HEK293 (cell line): Measurements from ENCODE around the gene MARK3.

Experiments
- CTCF ChIA-PET: fragments of 350-600 bp; formaldehyde crosslinking; extraction: SDS; loops from one replicate; lab custom pipeline; 2021; ENCODE audit warnings: antibody characterized with exemption; lab: Yijun Ruan, JAX
- POLR2A ChIA-PET: fragments of 300-600 bp; formaldehyde crosslinking; extraction: SDS; loops from one replicate; lab custom pipeline; 2020; ENCODE audit warnings: antibody characterized with exemption, inconsistent platforms; lab: Yijun Ruan, JAX
- H3K27ac ChIP-seq: fragments of 200-500 bp; sonication (Bioruptor generic); 2 replicates; pipeline ENCODE4 v1.5.1; 2014; ENCODE audit warnings: low read depth, low read length, control low read depth, inconsistent platforms; ENCODE audit errors: extremely low read depth
- H3K36me3 ChIP-seq, 2 experiments: fragments of 200-500 bp in 1 of 2; sonication (Bioruptor generic) in 1 of 2; 1 replicate in 1 of 2; 2 replicates in 1 of 2; pipeline ENCODE4 v1.5.1; 2014 to 2017; ENCODE audit warnings: inconsistent platforms in 2 of 2, low read length in 2 of 2; ENCODE audit not compliant: control insufficient read depth in 2 of 2, insufficient read depth in 1 of 2
- H3K4me1 ChIP-seq: fragments of 200-500 bp; sonication (Bioruptor generic); 2 replicates; pipeline ENCODE4 v1.5.1; 2014; ENCODE audit warnings: mild to moderate bottlenecking, low read length, inconsistent platforms; ENCODE audit not compliant: control insufficient read depth, insufficient read depth
- H3K4me3 ChIP-seq: 2 replicates; pipeline ENCODE4 v1.5.1; 2011; ENCODE audit warnings: low read depth, mild to moderate bottlenecking, control low read depth, low read length, moderate library complexity
- H3K9me3 ChIP-seq: fragments of 200-500 bp; sonication (Bioruptor generic); 2 replicates; pipeline ENCODE4 v1.5.1; 2014; ENCODE audit warnings: low read depth, low read length, inconsistent platforms; ENCODE audit not compliant: control insufficient read depth, insufficient read depth
- BCL11B ChIP-seq: fragments of 450-650 bp; formaldehyde crosslinking; IDR thresholded peaks from 2 replicates; pipeline ENCODE4 v1.5.1; 2016; ENCODE audit warnings: low read depth, missing biosample characterization, missing genetic modification characterization
- INSM2 ChIP-seq: fragments of 450-650 bp; formaldehyde crosslinking; IDR thresholded peaks from 2 replicates; pipeline ENCODE4 v1.5.1; 2016; ENCODE audit warnings: missing biosample characterization, missing genetic modification characterization
- KLF1 ChIP-seq: fragments of 450-650 bp; formaldehyde crosslinking; IDR thresholded peaks from 2 replicates; pipeline ENCODE4 v1.5.1; 2016; ENCODE audit warnings: missing biosample characterization, missing genetic modification characterization
- SP7 ChIP-seq: fragments of 450-650 bp; formaldehyde crosslinking; IDR thresholded peaks from 2 replicates; pipeline ENCODE4 v1.5.1; 2016; ENCODE audit warnings: missing biosample characterization, missing genetic modification characterization
- ZEB2 ChIP-seq: fragments of 450-650 bp; formaldehyde crosslinking; IDR thresholded peaks from 2 replicates; pipeline ENCODE4 v1.5.1; 2016; ENCODE audit warnings: missing biosample characterization, missing genetic modification characterization
- ZNF138 ChIP-seq: fragments of 450-650 bp; formaldehyde crosslinking; IDR thresholded peaks from 2 replicates; pipeline ENCODE4 v1.5.1; 2016; ENCODE audit warnings: missing biosample characterization, missing genetic modification characterization, borderline replicate concordance
- ZNF146 ChIP-seq: fragments of 450-650 bp; formaldehyde crosslinking; IDR thresholded peaks from 2 replicates; pipeline ENCODE4 v1.5.1; 2016; ENCODE audit warnings: missing biosample characterization, missing genetic modification characterization
- ZNF223 ChIP-seq: fragments of 450-650 bp; formaldehyde crosslinking; IDR thresholded peaks from 2 replicates; pipeline ENCODE4 v1.5.1; 2016; ENCODE audit warnings: missing biosample characterization, missing genetic modification characterization
- ZNF248 ChIP-seq: fragments of 450-650 bp; formaldehyde crosslinking; IDR thresholded peaks from 2 replicates; pipeline ENCODE4 v1.5.1; 2017; ENCODE audit warnings: missing biosample characterization, missing genetic modification characterization
- ZNF335 ChIP-seq: fragments of 450-650 bp; formaldehyde crosslinking; conservative IDR thresholded peaks from 2 replicates; pipeline ENCODE4 v1.5.1; 2016; ENCODE audit warnings: missing biosample characterization, missing genetic modification characterization
- ZNF350 ChIP-seq: fragments of 450-650 bp; formaldehyde crosslinking; IDR thresholded peaks from 2 replicates; pipeline ENCODE4 v1.5.0; 2017; ENCODE audit warnings: missing biosample characterization, mild to moderate bottlenecking, missing genetic modification characterization
- ZNF354C ChIP-seq: fragments of 450-650 bp; formaldehyde crosslinking; IDR thresholded peaks from 2 replicates; pipeline ENCODE4 v1.5.1; 2016; ENCODE audit warnings: missing biosample characterization, missing genetic modification characterization, low read depth, borderline replicate concordance
- ZNF473 ChIP-seq: fragments of 450-650 bp; formaldehyde crosslinking; IDR thresholded peaks from 2 replicates; pipeline ENCODE4 v1.5.1; 2017; ENCODE audit warnings: missing biosample characterization, missing genetic modification characterization
- ZNF501 ChIP-seq: fragments of 450-650 bp; formaldehyde crosslinking; IDR thresholded peaks from 2 replicates; pipeline ENCODE4 v1.5.1; 2016; ENCODE audit warnings: missing biosample characterization, missing genetic modification characterization
- ZNF558 ChIP-seq: fragments of 450-650 bp; formaldehyde crosslinking; IDR thresholded peaks from 2 replicates; pipeline ENCODE4 v1.5.1; 2016; ENCODE audit warnings: missing biosample characterization, missing genetic modification characterization
- ZNF561 ChIP-seq: fragments of 450-650 bp; IDR thresholded peaks from 2 replicates; pipeline ENCODE4 v1.5.1; 2018; ENCODE audit warnings: missing biosample characterization, missing genetic modification characterization, borderline replicate concordance
- ZNF596 ChIP-seq: fragments of 450-650 bp; IDR thresholded peaks from 2 replicates; pipeline ENCODE4 v1.5.0; 2018; ENCODE audit warnings: missing biosample characterization, mild to moderate bottlenecking, missing genetic modification characterization, moderate library complexity
- ZNF677 ChIP-seq: fragments of 450-650 bp; IDR thresholded peaks from 2 replicates; pipeline ENCODE4 v1.5.0; 2018; ENCODE audit warnings: missing biosample characterization, mild to moderate bottlenecking, missing genetic modification characterization, moderate library complexity
- TF ChIP-seq, protein P1 (sequence below): fragments of 450-650 bp; formaldehyde crosslinking; IDR thresholded peaks from 2 replicates; pipeline ENCODE4 v1.5.1; 2017; ENCODE audit warnings: missing biosample characterization, missing genetic modification characterization
- TF ChIP-seq, protein P2 (sequence below): fragments of 450-650 bp; formaldehyde crosslinking; conservative IDR thresholded peaks from 2 replicates; pipeline ENCODE4 v1.5.1; 2016; ENCODE audit warnings: low read depth, missing biosample characterization, missing genetic modification characterization
- TF ChIP-seq, protein P3 (sequence below): fragments of 450-650 bp; formaldehyde crosslinking; IDR thresholded peaks from 2 replicates; pipeline ENCODE4 v1.5.1; 2016; ENCODE audit warnings: missing biosample characterization, missing genetic modification characterization
- TF ChIP-seq, protein P4 (sequence below): fragments of 450-650 bp; formaldehyde crosslinking; IDR thresholded peaks from 2 replicates; pipeline ENCODE4 v1.5.1; 2017; ENCODE audit warnings: missing biosample characterization, missing genetic modification characterization
- TF ChIP-seq, protein P5 (sequence below): fragments of 450-650 bp; formaldehyde crosslinking; IDR thresholded peaks from 2 replicates; pipeline ENCODE4 v1.5.1; 2016; ENCODE audit warnings: missing biosample characterization, missing genetic modification characterization

Gene MARK3

GRCh38 chr14:103385152-103385928 lies at the start of gene MARK3:
Gene MARK3 (plus strand): TSS chr14:103385415. CDS start chr14:103386030, 615 bp downstream.
- Histone ChIP-seq H3K36me3 (no peaks in the 10 kb centered on the region), H3K27ac (peak within 1 kb of the TSS; percentile 92), H3K9me3 (no peaks in the 10 kb centered on the region), H3K4me1 (0 out of 2 replicates have a peak, but pooled peaks cover 2% of the 10 kb centered on the region), H3K4me3 (peak within 1 kb of the TSS; percentile 97)
- POLR2A ChIA-PET = interaction anchor here (1.1 to 1.7 kb wide), 2 partner anchors 51 to 116 kb away, joined by 5 to 8 read pairs; partner anchors contain the start of gene EIF5
- CTCF ChIA-PET = interaction anchor here (0.5 to 0.8 kb wide), 2 partner anchors 7 to 60 kb away, joined by 4 to 5 read pairs; no protein-coding TSS in a partner anchor
- no peak for TF ChIP-seq ZNF138 (tag by site-specific recombination)
- peak; percentile 88 for TF ChIP-seq ZNF561 (tag by site-specific recombination)
- no peak for TF ChIP-seq ZNF558
- TF ChIP-seq INSM2 (tag by site-specific recombination) = no peak
- TF ChIP-seq ZNF146 (tag by site-specific recombination) = no peak
- peak; percentile 69 for TF ChIP-seq SP7 (tag by site-specific recombination)
- TF ChIP-seq BCL11B (tag by site-specific recombination) = peak; percentile 80; the same call in 1 of the 2 replicates
- TF ChIP-seq, protein P1, sequence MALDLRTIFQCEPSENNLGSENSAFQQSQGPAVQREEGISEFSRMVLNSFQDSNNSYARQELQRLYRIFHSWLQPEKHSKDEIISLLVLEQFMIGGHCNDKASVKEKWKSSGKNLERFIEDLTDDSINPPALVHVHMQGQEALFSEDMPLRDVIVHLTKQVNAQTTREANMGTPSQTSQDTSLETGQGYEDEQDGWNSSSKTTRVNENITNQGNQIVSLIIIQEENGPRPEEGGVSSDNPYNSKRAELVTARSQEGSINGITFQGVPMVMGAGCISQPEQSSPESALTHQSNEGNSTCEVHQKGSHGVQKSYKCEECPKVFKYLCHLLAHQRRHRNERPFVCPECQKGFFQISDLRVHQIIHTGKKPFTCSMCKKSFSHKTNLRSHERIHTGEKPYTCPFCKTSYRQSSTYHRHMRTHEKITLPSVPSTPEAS (tag by site-specific recombination) = no peak
- peak; percentile 74 for TF ChIP-seq ZNF335 (tag by site-specific recombination)
- peak; percentile 14; the same call in 1 of the 2 replicates for TF ChIP-seq ZNF596 (tag by site-specific recombination)
- peak; percentile 87; the same call in 1 of the 2 replicates for TF ChIP-seq ZNF501
- TF ChIP-seq ZNF350 (tag by site-specific recombination) = no peak
- TF ChIP-seq ZEB2 (tag by site-specific recombination) = peak; percentile 82; the same call in 1 of the 2 replicates
- no peak for TF ChIP-seq ZNF354C (tag by site-specific recombination)
- TF ChIP-seq, protein P2, sequence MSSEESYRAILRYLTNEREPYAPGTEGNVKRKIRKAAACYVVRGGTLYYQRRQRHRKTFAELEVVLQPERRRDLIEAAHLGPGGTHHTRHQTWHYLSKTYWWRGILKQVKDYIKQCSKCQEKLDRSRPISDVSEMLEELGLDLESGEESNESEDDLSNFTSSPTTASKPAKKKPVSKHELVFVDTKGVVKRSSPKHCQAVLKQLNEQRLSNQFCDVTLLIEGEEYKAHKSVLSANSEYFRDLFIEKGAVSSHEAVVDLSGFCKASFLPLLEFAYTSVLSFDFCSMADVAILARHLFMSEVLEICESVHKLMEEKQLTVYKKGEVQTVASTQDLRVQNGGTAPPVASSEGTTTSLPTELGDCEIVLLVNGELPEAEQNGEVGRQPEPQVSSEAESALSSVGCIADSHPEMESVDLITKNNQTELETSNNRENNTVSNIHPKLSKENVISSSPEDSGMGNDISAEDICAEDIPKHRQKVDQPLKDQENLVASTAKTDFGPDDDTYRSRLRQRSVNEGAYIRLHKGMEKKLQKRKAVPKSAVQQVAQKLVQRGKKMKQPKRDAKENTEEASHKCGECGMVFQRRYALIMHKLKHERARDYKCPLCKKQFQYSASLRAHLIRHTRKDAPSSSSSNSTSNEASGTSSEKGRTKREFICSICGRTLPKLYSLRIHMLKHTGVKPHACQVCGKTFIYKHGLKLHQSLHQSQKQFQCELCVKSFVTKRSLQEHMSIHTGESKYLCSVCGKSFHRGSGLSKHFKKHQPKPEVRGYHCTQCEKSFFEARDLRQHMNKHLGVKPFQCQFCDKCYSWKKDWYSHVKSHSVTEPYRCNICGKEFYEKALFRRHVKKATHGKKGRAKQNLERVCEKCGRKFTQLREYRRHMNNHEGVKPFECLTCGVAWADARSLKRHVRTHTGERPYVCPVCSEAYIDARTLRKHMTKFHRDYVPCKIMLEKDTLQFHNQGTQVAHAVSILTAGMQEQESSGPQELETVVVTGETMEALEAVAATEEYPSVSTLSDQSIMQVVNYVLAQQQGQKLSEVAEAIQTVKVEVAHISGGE = peak; percentile 96
- no peak for TF ChIP-seq ZNF248 (tag by site-specific recombination)
- TF ChIP-seq, protein P3, sequence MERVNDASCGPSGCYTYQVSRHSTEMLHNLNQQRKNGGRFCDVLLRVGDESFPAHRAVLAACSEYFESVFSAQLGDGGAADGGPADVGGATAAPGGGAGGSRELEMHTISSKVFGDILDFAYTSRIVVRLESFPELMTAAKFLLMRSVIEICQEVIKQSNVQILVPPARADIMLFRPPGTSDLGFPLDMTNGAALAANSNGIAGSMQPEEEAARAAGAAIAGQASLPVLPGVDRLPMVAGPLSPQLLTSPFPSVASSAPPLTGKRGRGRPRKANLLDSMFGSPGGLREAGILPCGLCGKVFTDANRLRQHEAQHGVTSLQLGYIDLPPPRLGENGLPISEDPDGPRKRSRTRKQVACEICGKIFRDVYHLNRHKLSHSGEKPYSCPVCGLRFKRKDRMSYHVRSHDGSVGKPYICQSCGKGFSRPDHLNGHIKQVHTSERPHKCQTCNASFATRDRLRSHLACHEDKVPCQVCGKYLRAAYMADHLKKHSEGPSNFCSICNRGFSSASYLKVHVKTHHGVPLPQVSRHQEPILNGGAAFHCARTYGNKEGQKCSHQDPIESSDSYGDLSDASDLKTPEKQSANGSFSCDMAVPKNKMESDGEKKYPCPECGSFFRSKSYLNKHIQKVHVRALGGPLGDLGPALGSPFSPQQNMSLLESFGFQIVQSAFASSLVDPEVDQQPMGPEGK (tag by site-specific recombination) = peak; percentile 83
- TF ChIP-seq ZNF473 (tag by site-specific recombination) = no peak
- TF ChIP-seq, protein P4, sequence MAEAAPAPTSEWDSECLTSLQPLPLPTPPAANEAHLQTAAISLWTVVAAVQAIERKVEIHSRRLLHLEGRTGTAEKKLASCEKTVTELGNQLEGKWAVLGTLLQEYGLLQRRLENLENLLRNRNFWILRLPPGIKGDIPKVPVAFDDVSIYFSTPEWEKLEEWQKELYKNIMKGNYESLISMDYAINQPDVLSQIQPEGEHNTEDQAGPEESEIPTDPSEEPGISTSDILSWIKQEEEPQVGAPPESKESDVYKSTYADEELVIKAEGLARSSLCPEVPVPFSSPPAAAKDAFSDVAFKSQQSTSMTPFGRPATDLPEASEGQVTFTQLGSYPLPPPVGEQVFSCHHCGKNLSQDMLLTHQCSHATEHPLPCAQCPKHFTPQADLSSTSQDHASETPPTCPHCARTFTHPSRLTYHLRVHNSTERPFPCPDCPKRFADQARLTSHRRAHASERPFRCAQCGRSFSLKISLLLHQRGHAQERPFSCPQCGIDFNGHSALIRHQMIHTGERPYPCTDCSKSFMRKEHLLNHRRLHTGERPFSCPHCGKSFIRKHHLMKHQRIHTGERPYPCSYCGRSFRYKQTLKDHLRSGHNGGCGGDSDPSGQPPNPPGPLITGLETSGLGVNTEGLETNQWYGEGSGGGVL (tag by site-specific recombination) = no peak
- TF ChIP-seq, protein P5, sequence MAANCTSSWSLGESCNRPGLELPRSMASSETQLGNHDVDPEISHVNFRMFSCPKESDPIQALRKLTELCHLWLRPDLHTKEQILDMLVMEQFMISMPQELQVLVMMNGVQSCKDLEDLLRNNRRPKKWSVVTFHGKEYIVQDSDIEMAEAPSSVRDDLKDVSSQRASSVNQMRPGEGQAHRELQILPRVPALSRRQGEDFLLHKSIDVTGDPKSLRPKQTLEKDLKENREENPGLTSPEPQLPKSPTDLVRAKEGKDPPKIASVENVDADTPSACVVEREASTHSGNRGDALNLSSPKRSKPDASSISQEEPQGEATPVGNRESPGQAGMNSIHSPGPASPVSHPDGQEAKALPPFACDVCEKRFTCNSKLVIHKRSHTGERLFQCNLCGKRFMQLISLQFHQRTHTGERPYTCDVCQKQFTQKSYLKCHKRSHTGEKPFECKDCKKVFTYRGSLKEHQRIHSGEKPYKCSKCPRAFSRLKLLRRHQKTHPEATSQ (tag by site-specific recombination) = 0 out of 2 replicates have a peak, but pooled peaks have one; percentile 35
- TF ChIP-seq ZNF223 (tag by site-specific recombination) = peak; percentile 97
- TF ChIP-seq KLF1 (tag by site-specific recombination) = peak; percentile 29; the same call in 1 of the 2 replicates
- 0 out of 2 replicates have a peak, but pooled peaks have one; percentile 15 for TF ChIP-seq ZNF677 (tag by site-specific recombination)
